Measurements from ENCODE around the gene SPTB.

DNA sequence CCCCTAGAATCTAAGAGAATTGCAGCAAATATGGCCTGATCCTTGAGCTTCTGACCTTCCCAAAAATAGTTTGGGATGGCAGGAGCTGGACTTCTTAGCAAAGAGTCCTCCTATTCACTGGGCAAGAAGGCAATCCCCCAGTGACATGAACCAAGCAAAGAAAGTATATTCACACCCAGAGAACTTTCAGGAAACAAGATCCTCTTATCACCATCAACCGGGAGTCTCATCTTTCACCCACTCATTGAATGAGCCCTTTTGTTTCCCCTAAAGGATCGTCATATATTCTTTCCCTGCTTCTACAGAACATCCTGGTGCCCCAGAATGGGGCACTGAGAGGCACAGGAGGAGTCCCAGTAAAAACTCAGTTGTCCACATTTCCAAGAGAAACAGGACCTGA, 19.7 kb downstream of the SPTB start:
- TF ChIP-seq POLR2A (IDR thresholded peaks at IDR 0.05) = no peak
- TF ChIP-seq, protein P1, sequence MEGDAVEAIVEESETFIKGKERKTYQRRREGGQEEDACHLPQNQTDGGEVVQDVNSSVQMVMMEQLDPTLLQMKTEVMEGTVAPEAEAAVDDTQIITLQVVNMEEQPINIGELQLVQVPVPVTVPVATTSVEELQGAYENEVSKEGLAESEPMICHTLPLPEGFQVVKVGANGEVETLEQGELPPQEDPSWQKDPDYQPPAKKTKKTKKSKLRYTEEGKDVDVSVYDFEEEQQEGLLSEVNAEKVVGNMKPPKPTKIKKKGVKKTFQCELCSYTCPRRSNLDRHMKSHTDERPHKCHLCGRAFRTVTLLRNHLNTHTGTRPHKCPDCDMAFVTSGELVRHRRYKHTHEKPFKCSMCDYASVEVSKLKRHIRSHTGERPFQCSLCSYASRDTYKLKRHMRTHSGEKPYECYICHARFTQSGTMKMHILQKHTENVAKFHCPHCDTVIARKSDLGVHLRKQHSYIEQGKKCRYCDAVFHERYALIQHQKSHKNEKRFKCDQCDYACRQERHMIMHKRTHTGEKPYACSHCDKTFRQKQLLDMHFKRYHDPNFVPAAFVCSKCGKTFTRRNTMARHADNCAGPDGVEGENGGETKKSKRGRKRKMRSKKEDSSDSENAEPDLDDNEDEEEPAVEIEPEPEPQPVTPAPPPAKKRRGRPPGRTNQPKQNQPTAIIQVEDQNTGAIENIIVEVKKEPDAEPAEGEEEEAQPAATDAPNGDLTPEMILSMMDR (IDR thresholded peaks at IDR 0.05) = no peak
